Epithelial cell of esophagus (primary cell): ENCODE results near the gene SESN3.
"Not testable (repeated sequence)": the region's sequence is repeated elsewhere in the genome, so short reads cannot be mapped to it uniquely, and the experiment has no call there.

Experiments used
- DNase-seq: peaks from one replicate; pipeline ENCODE4 v3.0.0; 2010; ENCODE audit warnings: low read depth
- H3K4me3 ChIP-seq: 2 replicates; pipeline ENCODE4 v1.5.1; 2011; ENCODE audit warnings: mild to moderate bottlenecking, low read length, control low read depth
- CTCF ChIP-seq: IDR thresholded peaks from 2 replicates; pipeline ENCODE4 v1.5.1; 2011; ENCODE audit warnings: low read depth, mild to moderate bottlenecking, low read length, control low read depth, inconsistent platforms; ENCODE audit not compliant: insufficient read depth; ENCODE audit errors: missing control alignments

Gene SESN3

GRCh38 chr11:95230810-95231126 is 234 bp downstream of the SESN3 start:
- TF ChIP-seq CTCF: no peak
- no peak for DNase-seq
- peak overlapping the region; percentile 86 for H3K4me3 ChIP-seq

GRCh38 chr11:95229993-95230809 is 801 bp downstream of the SESN3 start:
- peak; percentile 27 for DNase-seq
- no peak for TF ChIP-seq CTCF
- H3K4me3 ChIP-seq: peak overlapping the region; percentile 86

GRCh38 chr11:95229199-95229992 is 1.6 kb downstream of the SESN3 start:
- TF ChIP-seq CTCF: no peak
- peak overlapping the region; percentile 86 for H3K4me3 ChIP-seq
- DNase-seq: peak; percentile 46

- peak overlapping the region; percentile 86 for H3K4me3 ChIP-seq
- TF ChIP-seq CTCF: no peak
- peak; percentile 57 for DNase-seq
Observed at GRCh38 chr11:95228081-95228749, 2.8 kb downstream of the SESN3 start.

GRCh38 chr11:95227060-95227459 is 3.9 kb downstream of the SESN3 start:
- H3K4me3 ChIP-seq: peak overlapping the region; percentile 86

GRCh38 chr11:95222817-95223216 is 8.2 kb downstream of the SESN3 start:
- no peak for TF ChIP-seq CTCF
- DNase-seq: no peak
- no peak overlapping the region for H3K4me3 ChIP-seq

More at GRCh38 chr11:95227060-95227459, 3.9 kb downstream of the SESN3 start:
- DNase-seq: not testable (repeated sequence)

GRCh38 chr11:95219599-95219998 is 11.4 kb downstream of the SESN3 start:
- no peak for DNase-seq
- no peak overlapping the region for H3K4me3 ChIP-seq
- no peak for TF ChIP-seq CTCF
